Measurements from ENCODE around the gene GRM4. TPM values are rescaled to one million over a fixed set of nuclear protein-coding genes. Genes with fewer than 3 reads are reported as not detected.

Gene GRM4
- total and polyA plus RNA-seq, 4 donors: not detected

DNA sequence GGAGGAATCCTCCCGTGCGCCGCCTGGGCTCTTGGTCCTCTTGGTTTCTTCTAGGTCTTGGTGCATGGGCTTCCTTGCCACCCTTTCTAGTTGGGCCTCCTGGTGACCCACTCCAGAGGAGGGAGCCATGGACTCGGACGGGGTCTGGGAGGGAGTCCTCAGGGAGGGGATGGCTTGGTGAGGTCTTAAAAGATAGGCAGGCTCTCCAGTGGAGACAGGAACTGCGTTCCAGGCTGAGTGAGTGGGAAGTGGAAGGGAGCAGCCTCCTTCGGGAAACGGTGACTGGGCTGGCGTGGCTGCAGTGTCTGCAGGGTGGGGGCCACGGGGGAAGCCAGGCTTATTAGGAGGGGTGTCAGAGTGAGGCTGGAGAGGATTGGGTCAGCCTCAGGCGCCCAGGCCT lies 152.8 kb downstream of the GRM4 start:
- Histone ChIP-seq H3K36me3 (ENCODE audit: control insufficient read depth in 4 of 4, insufficient read depth in 3 of 4, low read depth in 1 of 4, low read length in 3 of 4) (no peaks in the 10 kb centered on the region), H3K9me3 (ENCODE audit: control insufficient read depth in 4 of 4, low read length in 3 of 4) (no peaks in the 10 kb centered on the region), H3K27me3 (ENCODE audit: control insufficient read depth in 4 of 4, insufficient read depth in 4 of 4, low read length in 3 of 4) (no peaks in the 10 kb centered on the region), H3K27ac (ENCODE audit: low read depth in 1 of 2, low read length in 2 of 2) (no peak overlapping the region), H3K4me3 (ENCODE audit: low read depth in 1 of 3, low read length in 3 of 3) (no peak overlapping the region), H3K4me1 (ENCODE audit: control insufficient read depth in 4 of 4, insufficient read depth in 4 of 4, low read length in 3 of 4) (peaks cover 5 to 20% (median 14%) of the 10 kb centered on the region in 4 donors), H3K9ac (ENCODE audit: low read depth in 1 of 2, low read length in 2 of 2) (no peak overlapping the region)
- TF ChIP-seq HNF4A (conservative IDR thresholded peaks at IDR 0.05) (no peak), NR2F2 (IDR thresholded peaks at IDR 0.05) (no peak), YY1 (IDR thresholded peaks at IDR 0.05) (no peak), TAF1 (conservative IDR thresholded peaks at IDR 0.05) (no peak), MAX (IDR thresholded peaks at IDR 0.05) (no peak), EGR1 (IDR thresholded peaks at IDR 0.05; ENCODE audit: low read depth in 2 of 2) (no peak), GABPA (IDR thresholded peaks at IDR 0.05 in 1 of 2, conservative IDR thresholded peaks at IDR 0.05 in 1 of 2) (no peak), FOXA1 (IDR thresholded peaks at IDR 0.05) (no peak), FOXA2 (IDR thresholded peaks at IDR 0.05) (no peak), JUND (IDR thresholded peaks at IDR 0.05) (no peak), RAD21 (IDR thresholded peaks at IDR 0.05) (no peak), HNF4G (IDR thresholded peaks at IDR 0.05) (no peak), SP1 (IDR thresholded peaks at IDR 0.05) (no peak)
- TF ChIP-seq, protein P1, sequence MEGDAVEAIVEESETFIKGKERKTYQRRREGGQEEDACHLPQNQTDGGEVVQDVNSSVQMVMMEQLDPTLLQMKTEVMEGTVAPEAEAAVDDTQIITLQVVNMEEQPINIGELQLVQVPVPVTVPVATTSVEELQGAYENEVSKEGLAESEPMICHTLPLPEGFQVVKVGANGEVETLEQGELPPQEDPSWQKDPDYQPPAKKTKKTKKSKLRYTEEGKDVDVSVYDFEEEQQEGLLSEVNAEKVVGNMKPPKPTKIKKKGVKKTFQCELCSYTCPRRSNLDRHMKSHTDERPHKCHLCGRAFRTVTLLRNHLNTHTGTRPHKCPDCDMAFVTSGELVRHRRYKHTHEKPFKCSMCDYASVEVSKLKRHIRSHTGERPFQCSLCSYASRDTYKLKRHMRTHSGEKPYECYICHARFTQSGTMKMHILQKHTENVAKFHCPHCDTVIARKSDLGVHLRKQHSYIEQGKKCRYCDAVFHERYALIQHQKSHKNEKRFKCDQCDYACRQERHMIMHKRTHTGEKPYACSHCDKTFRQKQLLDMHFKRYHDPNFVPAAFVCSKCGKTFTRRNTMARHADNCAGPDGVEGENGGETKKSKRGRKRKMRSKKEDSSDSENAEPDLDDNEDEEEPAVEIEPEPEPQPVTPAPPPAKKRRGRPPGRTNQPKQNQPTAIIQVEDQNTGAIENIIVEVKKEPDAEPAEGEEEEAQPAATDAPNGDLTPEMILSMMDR (IDR thresholded peaks at IDR 0.05; ENCODE audit: low read depth, low read length, missing input control): no peak
- TF ChIP-seq, protein P2, sequence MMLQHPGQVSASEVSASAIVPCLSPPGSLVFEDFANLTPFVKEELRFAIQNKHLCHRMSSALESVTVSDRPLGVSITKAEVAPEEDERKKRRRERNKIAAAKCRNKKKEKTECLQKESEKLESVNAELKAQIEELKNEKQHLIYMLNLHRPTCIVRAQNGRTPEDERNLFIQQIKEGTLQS (IDR thresholded peaks at IDR 0.05): no peak
- TF ChIP-seq, protein P3, sequence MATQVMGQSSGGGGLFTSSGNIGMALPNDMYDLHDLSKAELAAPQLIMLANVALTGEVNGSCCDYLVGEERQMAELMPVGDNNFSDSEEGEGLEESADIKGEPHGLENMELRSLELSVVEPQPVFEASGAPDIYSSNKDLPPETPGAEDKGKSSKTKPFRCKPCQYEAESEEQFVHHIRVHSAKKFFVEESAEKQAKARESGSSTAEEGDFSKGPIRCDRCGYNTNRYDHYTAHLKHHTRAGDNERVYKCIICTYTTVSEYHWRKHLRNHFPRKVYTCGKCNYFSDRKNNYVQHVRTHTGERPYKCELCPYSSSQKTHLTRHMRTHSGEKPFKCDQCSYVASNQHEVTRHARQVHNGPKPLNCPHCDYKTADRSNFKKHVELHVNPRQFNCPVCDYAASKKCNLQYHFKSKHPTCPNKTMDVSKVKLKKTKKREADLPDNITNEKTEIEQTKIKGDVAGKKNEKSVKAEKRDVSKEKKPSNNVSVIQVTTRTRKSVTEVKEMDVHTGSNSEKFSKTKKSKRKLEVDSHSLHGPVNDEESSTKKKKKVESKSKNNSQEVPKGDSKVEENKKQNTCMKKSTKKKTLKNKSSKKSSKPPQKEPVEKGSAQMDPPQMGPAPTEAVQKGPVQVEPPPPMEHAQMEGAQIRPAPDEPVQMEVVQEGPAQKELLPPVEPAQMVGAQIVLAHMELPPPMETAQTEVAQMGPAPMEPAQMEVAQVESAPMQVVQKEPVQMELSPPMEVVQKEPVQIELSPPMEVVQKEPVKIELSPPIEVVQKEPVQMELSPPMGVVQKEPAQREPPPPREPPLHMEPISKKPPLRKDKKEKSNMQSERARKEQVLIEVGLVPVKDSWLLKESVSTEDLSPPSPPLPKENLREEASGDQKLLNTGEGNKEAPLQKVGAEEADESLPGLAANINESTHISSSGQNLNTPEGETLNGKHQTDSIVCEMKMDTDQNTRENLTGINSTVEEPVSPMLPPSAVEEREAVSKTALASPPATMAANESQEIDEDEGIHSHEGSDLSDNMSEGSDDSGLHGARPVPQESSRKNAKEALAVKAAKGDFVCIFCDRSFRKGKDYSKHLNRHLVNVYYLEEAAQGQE (IDR thresholded peaks at IDR 0.05): no peak
- peak; percentile 26 for DNase-seq (ENCODE audit: low spot score)
- 83% methylated on average over 11 of the region's 11 CpGs for WGBS

- Histone ChIP-seq H3K9me3 (ENCODE audit: control insufficient read depth in 4 of 4, low read length in 3 of 4) (no peaks in the 10 kb centered on the region), H3K9ac (ENCODE audit: low read depth in 1 of 2, low read length in 2 of 2) (no peak overlapping the region), H3K27me3 (ENCODE audit: control insufficient read depth in 4 of 4, insufficient read depth in 4 of 4, low read length in 3 of 4) (no peaks in the 10 kb centered on the region), H3K4me1 (ENCODE audit: control insufficient read depth in 4 of 4, insufficient read depth in 4 of 4, low read length in 3 of 4) (peaks cover 5 to 21% (median 14%) of the 10 kb centered on the region in 4 donors), H3K27ac (ENCODE audit: low read depth in 1 of 2, low read length in 2 of 2) (no peak overlapping the region), H3K4me3 (ENCODE audit: low read depth in 1 of 3, low read length in 3 of 3) (no peak overlapping the region), H3K36me3 (ENCODE audit: control insufficient read depth in 4 of 4, insufficient read depth in 3 of 4, low read depth in 1 of 4, low read length in 3 of 4) (no peaks in the 10 kb centered on the region)
- DNase-seq (ENCODE audit: low spot score): peak; percentile 10
- WGBS: 92% methylated on average over 13 of the region's 13 CpGs
- TF ChIP-seq SP1 (IDR thresholded peaks at IDR 0.05): no peak
- TF ChIP-seq NR2F2 (IDR thresholded peaks at IDR 0.05): no peak
- TF ChIP-seq FOXA2 (IDR thresholded peaks at IDR 0.05): no peak
Observed at GRCh38 chr6:33992191-33992590, 153.7 kb downstream of the GRM4 start.
